ENCODE results near the gene VCPKMT.

VCPKMT gene
- 23.0 to 30.8 (median 26.5) reads per million in 4 experiments for total RNA-seq

DNA sequence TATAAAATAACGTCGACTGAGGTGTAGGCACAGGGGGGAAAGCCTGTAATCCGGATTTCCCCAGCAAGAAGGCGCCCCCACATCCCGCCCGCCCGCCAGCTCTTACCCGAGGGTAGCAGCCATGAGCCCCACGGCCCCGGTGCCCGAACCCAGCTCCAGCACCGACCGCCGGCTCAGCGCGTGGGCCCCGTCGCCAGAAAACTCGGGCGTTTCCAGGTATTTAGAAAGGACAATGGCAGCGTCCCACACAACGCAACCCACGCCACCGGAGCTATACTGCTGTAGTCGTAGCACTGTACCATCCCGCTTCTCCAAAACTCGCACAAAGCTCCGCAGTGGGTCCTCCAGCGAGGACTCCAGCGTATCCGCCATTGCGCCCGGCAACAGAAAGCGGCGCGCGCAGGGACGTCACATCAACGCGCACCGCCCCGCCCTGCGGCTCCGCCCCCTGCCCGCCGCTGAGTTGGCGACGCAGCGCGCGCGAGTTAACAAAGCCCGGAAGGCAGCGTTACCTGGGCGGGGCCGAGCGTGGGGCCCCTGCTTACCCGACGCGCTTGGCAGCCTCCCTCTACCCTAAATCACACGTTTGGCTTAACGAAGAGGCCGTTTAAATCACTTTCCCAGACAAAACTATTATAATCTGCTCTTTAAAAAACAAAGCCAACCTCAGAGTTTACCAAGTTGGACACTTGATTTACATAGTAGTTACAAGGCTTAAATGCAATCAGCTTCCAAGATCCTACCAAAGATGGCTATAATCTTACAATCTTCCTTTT lies at the start of gene VCPKMT:
Gene VCPKMT, minus strand, starts transcription at position 392 of the 776 bp plus-strand sequence. Its CDS starts 20 bp downstream, at position 372.
- peak; percentile 93 for DNase-seq

- no peak for DNase-seq
Measured at GRCh38 chr14:50156111-50156510, 39.7 kb upstream of the VCPKMT start.

- no peak for DNase-seq
Measured at GRCh38 chr14:50148799-50149198, 32.4 kb upstream of the VCPKMT start.

DNA sequence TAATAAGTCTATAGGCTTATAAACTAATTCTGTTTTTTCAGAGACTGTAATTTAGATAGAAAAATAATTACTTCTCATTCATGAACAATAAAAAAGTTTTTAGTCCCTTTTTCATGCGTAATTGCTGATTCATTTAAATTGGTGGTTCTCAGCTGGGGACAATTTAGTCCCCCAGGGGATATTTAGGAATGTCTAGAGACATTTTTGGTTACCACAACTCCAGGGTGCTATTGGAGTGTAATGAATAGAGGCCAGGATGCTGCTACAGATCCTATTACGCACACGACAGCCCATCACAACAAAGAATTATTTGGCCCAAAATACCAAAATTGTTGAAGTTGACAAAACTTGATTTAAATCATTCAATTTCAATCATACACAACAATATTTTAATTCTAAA lies 22.8 kb upstream of the VCPKMT start:
- no peak for DNase-seq

DNA sequence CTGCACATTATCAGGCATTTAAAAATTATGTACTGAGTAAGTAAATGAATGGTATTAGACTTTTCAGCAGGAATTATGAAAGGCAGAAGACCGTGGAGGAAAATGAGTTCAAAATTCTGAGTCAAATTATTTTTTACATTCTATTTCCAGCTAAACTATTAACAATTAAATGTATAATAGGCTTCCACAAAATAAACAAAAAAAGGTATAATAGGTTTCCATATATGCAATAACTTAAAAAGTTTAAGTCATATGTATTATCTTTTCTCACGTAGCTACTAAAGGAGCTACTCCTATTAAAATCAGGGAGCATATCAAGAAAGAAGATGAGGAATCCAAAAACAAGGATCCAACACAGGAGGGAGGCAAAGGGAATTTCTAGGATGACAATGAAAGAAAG lies 11.4 kb upstream of the VCPKMT start:
- no peak for DNase-seq

DNA sequence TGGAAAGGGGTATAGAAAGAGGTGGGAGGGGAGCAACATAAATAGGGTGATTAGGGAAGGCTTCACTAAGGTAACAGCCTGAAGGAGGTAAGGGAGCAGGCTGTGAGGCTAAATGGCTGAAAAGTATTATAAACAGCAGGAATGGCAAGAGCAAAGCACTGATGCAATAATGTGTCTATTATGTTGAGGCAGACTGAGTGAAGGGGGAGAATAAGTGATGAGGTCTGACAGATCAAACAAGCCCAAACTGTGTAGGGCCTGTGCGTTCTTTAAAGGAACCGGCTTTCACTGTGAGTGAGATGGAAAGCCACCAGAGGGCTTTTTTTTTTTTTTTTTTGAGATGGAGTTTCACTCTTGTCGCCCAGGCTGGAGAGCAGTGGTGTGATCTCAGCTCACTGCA lies 6.7 kb upstream of the VCPKMT start:
- DNase-seq: no peak

DNA sequence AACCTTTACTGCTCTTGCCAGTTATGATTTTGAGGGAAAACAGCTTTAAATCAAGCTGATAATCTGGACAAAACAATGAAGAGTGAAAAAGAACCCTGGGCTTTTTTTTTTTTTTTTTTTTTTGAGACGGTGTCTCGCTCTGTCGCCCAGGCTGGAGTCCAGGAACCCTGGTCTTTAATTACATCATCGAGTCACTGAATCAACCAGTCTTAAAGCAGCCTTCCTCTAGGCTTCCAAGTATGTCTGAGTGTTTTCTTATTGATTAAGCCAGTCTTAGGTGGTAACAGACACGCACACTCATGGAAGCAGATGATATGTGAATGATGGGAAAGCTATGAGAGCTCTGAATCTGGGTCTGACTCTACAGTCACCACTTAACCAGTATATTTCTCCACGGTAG lies 5.9 kb upstream of the VCPKMT start:
- no peak for DNase-seq

- no peak for DNase-seq
Measured at GRCh38 chr14:50121486-50121885, 5.1 kb upstream of the VCPKMT start.

DNA sequence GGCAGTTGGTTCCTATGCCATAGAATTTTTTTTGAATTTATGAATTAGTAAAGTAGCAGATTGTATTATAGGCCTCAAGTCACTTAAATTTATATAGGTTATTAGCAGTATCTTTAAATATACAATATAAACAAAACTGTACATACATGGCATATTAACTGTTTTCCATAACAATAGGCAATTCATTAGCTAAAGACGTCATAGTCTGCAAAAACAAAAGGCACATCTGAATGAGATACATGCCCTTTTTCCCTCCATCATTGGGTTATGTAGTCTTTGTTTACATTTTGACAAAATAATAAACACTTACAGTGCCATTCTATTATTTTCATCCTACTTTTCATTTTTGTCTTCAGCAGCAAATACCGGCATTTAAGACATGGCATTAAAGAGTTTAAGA lies 1.1 kb upstream of the VCPKMT start:
- no peak for DNase-seq

DNA sequence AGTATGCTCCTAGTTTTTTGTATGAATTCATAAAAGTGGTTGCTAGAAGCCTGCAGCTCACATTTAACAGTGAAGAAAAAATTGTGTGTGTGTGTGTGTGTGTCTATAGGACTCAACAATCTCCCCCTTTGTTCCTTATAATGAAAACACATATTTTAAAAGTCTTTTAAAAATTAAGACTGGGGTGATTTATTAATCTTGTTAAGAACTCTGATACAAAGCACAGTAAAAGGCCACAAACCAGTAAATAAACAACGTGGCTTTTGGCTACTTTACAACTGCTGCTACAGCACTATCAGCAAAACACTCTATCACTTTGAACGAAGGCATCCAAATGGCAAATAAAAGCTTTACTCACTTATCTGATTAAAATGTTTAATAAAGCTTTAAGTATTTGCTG lies 594 bp upstream of the VCPKMT start:
- DNase-seq: no peak

DNA sequence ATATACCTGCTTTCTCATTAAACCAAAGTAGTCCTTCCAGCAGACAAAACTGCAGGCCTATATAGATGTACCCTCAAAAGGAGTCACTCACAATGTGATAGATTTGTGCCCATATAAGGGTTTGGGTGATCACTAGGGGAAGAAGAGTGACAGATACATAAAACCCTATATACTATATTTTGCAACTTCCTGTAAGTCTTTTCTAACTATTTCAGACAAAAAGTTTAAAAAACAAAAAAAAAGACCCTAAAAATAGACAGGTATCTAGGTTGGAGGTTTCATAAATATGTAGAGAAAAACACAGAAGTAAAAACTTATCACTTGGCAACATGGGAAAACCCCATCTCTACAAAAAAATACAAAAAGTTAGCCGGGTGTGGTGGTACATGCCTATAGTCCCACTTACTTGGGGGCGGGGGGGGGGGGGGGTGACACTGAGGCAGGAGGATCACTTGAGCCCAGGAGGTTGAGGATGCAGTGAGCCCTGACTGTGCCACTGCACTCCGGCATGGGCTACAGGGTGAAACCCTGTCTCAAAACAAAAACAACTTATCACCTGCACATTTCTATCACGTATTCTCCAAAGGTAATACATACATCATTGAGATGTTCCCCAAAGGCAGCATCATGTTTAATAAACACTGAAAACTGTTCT lies 2.9 kb downstream of the VCPKMT start:
- DNase-seq: no peak

DNA sequence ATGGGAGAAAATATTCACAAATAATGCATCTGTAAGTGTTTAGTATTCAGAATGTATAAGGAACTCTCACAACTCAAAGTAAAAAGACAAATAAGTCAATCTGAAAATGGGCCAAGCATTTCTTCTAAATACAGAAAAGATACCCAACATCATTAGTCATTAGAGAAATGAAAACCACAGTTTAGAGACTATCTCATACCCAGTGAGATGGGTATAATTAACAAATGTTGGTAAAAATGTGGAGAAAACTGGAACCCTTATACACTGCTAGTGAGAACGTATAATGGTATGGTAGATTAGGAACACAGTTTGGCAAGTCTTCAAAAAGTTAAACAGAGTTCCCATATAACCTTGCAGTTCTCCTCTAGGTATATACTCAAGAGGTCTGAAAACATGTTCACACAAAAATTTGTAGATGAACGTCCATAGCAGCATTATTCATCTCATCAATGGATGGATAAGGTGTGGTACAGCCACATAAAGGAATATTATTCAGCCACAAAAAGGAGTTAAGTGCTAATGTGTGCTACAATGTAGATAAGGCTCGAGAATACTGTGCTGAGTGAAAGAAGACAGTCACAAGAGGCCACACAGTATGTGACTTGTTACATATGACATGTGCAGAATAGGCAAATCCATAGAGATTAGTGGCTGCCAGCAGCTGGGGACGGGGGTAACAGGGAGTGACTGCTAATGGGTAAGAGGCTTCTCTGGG lies 5.9 kb downstream of the VCPKMT start:
- no peak for DNase-seq

DNA sequence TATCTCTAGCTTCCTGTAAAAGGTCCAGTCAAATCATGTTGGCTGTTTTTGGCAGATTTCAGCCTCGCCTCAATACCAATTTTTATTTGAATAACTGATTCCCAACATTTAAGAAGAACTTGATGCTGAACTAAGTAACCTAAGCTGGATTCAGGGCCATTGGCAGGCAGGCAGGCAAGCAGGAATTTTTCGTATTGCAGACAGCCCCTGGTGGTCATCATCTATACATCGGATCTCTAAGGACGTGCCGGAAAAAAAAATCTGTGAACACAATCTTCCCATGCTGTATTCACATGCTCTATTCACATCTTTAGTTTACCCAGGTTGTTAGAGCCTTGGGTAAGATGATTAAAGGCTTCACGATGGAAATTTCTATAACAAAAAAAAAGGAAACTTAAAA lies 7.0 kb downstream of the VCPKMT start:
- no peak for DNase-seq

DNA sequence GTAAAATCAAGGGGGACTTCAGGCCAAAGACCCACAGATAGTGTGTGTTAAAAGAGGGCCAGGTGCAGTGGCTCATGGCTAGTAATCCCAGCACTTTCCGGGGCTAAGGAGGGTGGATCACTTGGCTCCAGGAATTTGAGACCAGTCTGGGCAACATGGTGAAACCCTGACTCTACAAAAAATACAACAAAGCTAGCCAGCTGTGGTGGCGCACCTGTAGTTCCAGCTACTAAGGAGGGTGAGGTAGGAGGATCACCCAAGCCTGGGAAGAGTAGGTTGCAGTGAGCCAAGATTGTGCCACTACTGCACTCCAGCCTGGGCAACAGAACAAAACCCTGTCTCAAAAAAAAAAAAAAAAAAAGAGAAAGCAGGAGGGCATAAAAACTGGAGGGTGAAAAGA lies 8.5 kb downstream of the VCPKMT start:
- DNase-seq: no peak

GRCh38 chr14:50106178-50106577 lies 10.2 kb downstream of the VCPKMT start:
- DNase-seq: no peak

GRCh38 chr14:50103558-50103957 lies 12.8 kb downstream of the VCPKMT start:
- DNase-seq: no peak

DNA sequence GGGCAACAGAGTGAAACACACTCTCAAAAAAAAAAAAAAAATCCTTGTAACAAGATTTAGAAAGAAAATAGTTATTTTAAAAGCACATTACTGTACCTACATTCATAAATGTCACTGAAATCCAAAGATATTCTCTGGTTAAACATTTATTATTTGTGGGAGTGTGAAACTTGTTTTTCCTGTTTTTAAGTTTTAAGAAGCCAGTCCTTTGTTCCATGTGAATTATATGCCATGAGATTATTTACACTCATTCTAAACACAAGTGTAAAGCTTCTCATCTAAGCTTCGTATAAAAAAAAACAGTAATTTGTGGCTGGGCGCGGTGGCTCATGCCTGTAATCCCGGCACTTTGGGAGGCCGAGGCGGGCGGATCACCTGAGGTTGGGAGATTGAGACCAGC lies 15.0 kb downstream of the VCPKMT start:
- no peak for DNase-seq

DNA sequence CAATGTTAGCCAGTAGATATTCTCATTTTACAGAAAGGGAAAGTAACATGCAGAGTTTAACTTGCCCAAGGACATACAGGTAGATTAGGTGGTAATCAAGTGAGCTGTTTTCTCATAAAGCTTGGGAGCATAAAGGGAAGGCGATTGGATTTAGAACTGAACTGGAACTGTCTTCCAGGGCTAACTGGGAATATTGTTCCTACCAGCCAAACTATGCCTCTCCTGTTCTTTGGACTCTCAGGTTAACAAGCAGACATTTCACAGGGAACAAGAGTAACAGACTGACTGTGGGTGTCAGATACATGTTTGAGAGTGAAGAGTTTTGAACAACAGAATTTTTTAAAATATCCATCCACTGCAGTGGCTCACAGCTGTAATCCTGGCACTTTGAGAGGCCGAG lies 15.6 kb downstream of the VCPKMT start:
- DNase-seq: no peak

DNA sequence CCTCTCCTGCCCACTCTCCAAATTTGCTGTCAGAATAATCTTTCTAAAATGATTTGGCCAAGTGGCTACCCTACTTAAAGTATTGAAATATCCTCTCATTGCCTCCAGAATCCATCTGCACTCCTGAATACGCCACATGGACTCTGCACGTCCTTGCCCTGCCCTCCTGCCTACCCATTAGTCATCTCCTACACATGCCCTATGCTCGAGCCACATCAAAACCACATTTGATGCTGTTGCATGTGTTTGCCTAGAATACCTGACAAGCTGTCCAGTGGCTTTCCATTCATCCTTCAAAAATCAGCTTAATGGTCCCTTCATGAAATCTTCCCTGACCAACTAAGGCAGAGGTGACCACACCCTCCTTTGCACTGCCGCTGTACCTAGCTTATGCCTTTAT lies 17.0 kb downstream of the VCPKMT start:
- no peak for DNase-seq

GRCh38 chr14:50095895-50096294 lies 20.5 kb downstream of the VCPKMT start:
- DNase-seq: no peak

DNA sequence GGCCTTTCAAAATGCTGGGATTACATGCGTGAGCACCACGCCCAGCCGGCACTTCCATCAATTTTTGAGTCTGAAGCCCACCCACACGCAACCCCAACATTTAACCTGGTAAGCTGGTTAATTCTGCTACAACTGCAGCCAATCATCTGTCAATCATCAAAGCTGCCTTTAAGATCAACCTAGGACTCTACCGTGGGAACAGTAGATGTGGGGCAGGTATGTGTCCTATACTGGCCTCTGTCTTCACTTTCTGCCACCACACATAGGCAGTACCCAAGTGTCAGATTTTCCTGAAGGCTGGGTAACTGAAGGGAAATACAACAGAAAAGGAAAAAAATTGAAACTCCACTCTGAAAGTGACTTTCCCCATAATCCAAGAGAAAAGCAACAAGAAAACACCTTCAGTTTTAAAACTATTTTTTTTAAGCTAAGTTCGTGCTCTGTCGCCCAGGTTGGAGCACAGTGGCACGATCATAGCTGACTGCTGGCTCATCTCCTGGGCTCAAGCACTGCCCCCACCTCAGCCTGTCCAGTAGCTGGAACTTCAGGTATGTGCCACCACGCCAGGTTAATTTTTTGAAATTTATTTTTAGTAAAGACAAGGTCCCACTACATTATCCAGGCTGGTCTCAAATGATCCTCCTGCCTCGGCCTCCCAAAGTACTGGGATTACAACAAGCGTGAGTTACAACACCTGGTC lies 22.2 kb downstream of the VCPKMT start:
- no peak for DNase-seq

DNA sequence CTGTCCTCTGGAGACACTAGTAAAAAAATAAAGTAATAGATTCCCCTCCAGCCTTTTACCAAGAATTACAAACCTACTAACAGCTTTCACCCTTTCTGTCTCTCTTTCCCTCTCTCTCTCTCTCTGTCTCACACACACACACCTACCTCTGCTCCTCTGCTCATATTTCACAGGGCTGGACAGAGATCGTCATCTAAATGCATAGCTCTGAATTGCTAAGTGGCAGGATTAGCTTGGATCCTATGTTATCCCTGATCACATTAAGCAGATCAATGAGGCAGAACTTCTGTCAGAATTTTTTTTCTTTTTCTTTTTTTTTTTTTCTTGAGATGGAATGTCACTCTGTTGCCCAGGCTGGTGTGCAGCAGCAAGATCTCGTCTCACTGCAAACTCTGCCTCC lies 22.9 kb downstream of the VCPKMT start:
- DNase-seq: no peak

DNA sequence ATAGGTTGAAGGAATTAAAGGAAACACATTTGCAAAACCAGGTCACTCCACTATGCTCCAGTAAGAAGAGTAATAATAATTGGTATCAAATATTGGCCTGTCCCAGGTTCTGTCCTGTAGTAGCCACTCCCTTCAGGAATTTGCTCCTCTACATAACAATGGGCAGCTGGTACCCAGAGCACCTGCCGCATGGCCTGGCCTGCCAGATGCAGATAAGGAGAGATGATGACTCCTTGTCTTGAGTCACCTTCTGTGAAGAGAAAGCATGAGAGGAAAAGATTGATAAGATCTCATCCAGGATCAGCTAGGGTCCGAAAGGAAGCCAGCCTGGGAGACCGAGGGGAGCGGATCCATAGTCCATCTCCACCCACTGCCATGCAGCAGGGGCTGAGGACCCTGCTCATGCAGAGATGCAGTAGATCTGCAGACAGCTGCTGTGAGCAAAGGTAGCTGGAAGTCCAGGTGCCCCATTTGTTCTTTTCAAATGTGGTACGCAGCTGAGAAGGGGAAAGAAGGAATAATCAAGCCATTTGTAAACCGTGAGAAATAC lies 24.3 kb downstream of the VCPKMT start:
- no peak for DNase-seq

Measured in effector CD8-positive, alpha-beta T cell (primary cell).